Left kidney (tissue), 2 donors: ENCODE results near the gene ITFG1. TPM values are rescaled to one million over a fixed set of nuclear protein-coding genes. Genes with fewer than 3 reads are reported as not detected.

Source experiments
- DNase-seq: peaks from one replicate; pipeline ENCODE4 v3.0.0-alpha.2; 2013
- polyA plus RNA-seq: library from polyadenylated mRNA; unstranded; fragments of 120-200 nt; gene quantifications from one replicate; pipeline ENCODE4 v1.2.1, GENCODE V29; 2013; ENCODE audit not compliant: insufficient read length

The ITFG1 gene
- polyA plus RNA-seq, 1 donor, result 117 TPM

DNA sequence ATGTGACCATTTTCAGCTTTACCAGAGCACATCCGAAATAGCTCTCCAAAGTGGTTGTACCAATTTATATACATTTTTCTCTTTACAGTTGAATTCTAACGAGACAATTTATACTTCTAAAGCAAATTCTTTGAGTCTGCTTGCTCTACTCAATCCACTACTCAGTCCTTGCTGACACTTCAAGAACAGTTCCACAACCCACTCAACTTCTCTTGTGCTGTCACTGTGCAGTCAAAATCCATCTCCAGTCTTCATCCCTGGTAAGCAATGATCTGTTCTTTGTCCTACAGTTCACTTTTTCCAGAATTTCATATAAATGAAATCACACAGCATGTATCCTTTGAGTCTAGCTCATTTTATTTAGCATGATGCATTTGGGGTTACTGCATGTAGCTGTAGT, 347.7 kb downstream of the ITFG1 start:
- DNase-seq, result no peak

DNA sequence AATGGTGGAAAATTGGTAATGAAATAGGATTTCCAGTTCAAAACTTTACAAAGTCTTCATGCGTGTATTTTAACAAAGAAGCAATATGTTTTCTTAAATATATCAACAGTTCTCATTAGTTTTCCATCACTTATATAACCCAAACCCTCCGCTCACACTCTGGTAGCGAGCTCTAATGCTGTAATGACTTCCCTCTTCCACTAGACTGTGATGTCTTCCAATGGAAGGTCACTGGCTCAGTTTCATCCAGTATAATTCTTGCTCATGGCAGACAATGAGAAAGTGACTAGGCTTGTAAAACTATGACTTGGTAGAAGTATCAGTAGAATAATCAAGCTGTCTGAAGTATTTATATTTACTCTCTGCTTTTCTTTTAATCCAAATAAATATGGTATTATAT, 349.9 kb downstream of the ITFG1 start:
- no peak for DNase-seq

DNA sequence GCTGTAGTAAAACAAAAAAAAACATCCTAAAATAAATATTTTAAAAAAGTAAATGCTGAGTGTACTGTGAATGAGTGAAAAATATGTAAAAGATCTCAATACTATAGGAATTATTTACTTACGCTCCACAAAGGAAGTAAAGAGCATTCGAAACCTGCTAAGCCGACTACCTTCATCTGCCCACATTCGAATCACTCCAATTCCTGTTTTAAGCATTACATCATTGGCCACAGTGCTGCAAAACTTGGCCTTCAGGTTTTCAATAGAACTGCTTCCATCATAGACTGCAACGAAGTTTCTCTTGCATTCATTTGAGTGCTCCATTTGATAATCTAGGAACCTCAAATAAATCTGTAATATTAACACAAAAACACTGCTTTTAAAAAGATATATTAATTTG, 351.5 kb downstream of the ITFG1 start:
- DNase-seq, result no peak

Other genes with a start within 250 kb of the ITFG1 start
- gene PHKB, start 268 bp upstream of the ITFG1 start, polyA plus RNA-seq, result 101 TPM